Testis (tissue), 3 donors: ENCODE data around the gene CRABP2. TPM values are rescaled to one million over a fixed set of nuclear protein-coding genes. Genes with fewer than 3 reads are reported as not detected.
A peak's percentile ranks its signal among the peaks of the same experiment; 100 is the strongest.

Source experiments
- DNase-seq: peaks from one replicate; pipeline ENCODE4 v3.0.0-alpha.2; 2019
- H3K27ac ChIP-seq, 2 donors: fragments of 200-600 bp; sonication (generic); one replicate each; pipeline ENCODE4 v1.5.1; 2019
- H3K27me3 ChIP-seq: fragments of 200-600 bp; sonication (generic); one replicate; pipeline ENCODE4 v1.5.1; 2019
- H3K36me3 ChIP-seq: fragments of 200-600 bp; sonication (generic); one replicate; pipeline ENCODE4 v1.5.1; 2017; ENCODE audit warnings: low read depth; ENCODE audit errors: missing control alignments
- H3K4me1 ChIP-seq: fragments of 200-600 bp; sonication (generic); one replicate; pipeline ENCODE4 v1.5.1; 2019
- H3K4me3 ChIP-seq, 2 donors: fragments of 200-600 bp; sonication (generic); one replicate each; pipeline ENCODE4 v1.5.1; 2017 to 2019
- H3K9me3 ChIP-seq: fragments of 200-600 bp; sonication (generic); one replicate; pipeline ENCODE4 v1.5.1; 2017
- CTCF ChIP-seq, 3 experiments: fragments of 450-650 bp in 2 of 3; fragments of 200-600 bp in 1 of 3; sonication (generic) in 1 of 3; IDR thresholded peaks; one replicate each; pipeline ENCODE4 v1.5.1; 2016 to 2019; ENCODE audit warnings: antibody characterized with exemption in 3 of 3, mild to moderate bottlenecking in 2 of 3, moderate library complexity in 1 of 3
- POLR2A ChIP-seq: fragments of 450-650 bp; IDR thresholded peaks from one replicate; pipeline ENCODE4 v1.6.1; 2017; ENCODE audit warnings: antibody characterized with exemption, mild to moderate bottlenecking, moderate library complexity
- WGBS, 2 donors: methylation state at CpG; one replicate each; pipeline ENCODE4 v1.1.5; 2018; 5-methylcytosine and 5-hydroxymethylcytosine counted together
- intact Hi-C: fragments of 100-400 bp; cut with DNase I; formaldehyde crosslinking; loops from one replicate; pipeline ENCODE4 v1.15.1; 2023; ENCODE audit warnings: low total_unique reads
- polyA plus RNA-seq: library from polyadenylated mRNA; stranded (reverse); fragments of 350-450 nt; fragmentation: Illumina TruSeq; extraction: RNeasy Lipid Tissue Mini Kit (QIAGEN cat#74804); gene quantifications from one replicate; pipeline ENCODE4 v1.2.3, GENCODE V29; 2014; ENCODE audit warnings: low read depth, low replicate concordance; ENCODE audit not compliant: insufficient read depth
- total RNA-seq, 2 donors: library from RNA; depleted of rRNA; stranded (reverse); fragments of >200 nt; gene quantifications; one replicate each; pipeline ENCODE4 v1.2.3, GENCODE V29; 2016

CRABP2 gene
- total and polyA plus RNA-seq, 3 donors from 2014 or later, result 2.1 to 21.0 (median 6.8) TPM

- H3K27ac ChIP-seq, result no peak overlapping the region
- 70 to 86% methylated on average over 3 of the region's 3 CpGs for WGBS, 2 donors
- TF ChIP-seq CTCF (IDR thresholded peaks at IDR 0.05), result no peak
- TF ChIP-seq POLR2A, result no peak
- no peaks in the 10 kb centered on the region for H3K9me3 ChIP-seq
- H3K36me3 ChIP-seq, result no peaks in the 10 kb centered on the region
- no peak for DNase-seq
- H3K27me3 ChIP-seq, result no peaks in the 10 kb centered on the region
- no peaks in the 10 kb centered on the region for H3K4me1 ChIP-seq
- H3K4me3 ChIP-seq, result no peak overlapping the region
- intact Hi-C loops, result no loop called here
Measured at GRCh38 chr1:156712626-156713025, 7.2 kb upstream of the CRABP2 start.

- TF ChIP-seq CTCF (IDR thresholded peaks at IDR 0.05) (no peak), POLR2A (no peak)
- H3K36me3 ChIP-seq, result no peaks in the 10 kb centered on the region
- H3K4me3 ChIP-seq, result no peak overlapping the region
- no peaks in the 10 kb centered on the region for H3K9me3 ChIP-seq
- no peak overlapping the region for H3K27ac ChIP-seq
- intact Hi-C loops, result no loop called here
- H3K4me1 ChIP-seq, result peaks cover 14% of the 10 kb centered on the region
- 72 to 83% methylated on average over 6 to 9 of the region's 9 CpGs for WGBS, 2 donors
- no peaks in the 10 kb centered on the region for H3K27me3 ChIP-seq
- DNase-seq, result no peak
Measured at GRCh38 chr1:156711011-156711817, 5.8 kb upstream of the CRABP2 start.

- no peaks in the 10 kb centered on the region for H3K36me3 ChIP-seq
- intact Hi-C loops, result no loop called here
- H3K9me3 ChIP-seq, result no peaks in the 10 kb centered on the region
- DNase-seq, result peak; percentile 40
- no peak for TF ChIP-seq CTCF (IDR thresholded peaks at IDR 0.05)
- TF ChIP-seq POLR2A, result no peak
- WGBS, 2 donors, result 43 to 50% methylated on average over 11 of the region's 11 CpGs
- no peak overlapping the region for H3K27ac ChIP-seq
- no peak overlapping the region for H3K4me3 ChIP-seq
- peaks cover 26% of the 10 kb centered on the region for H3K4me1 ChIP-seq
- H3K27me3 ChIP-seq, result no peaks in the 10 kb centered on the region
Measured at GRCh38 chr1:156709757-156710489, 4.5 kb upstream of the CRABP2 start.

GRCh38 chr1:156709031-156709430 is 3.6 kb upstream of the CRABP2 start:
- Histone ChIP-seq H3K9me3 (no peaks in the 10 kb centered on the region), H3K4me1 (peaks cover 32% of the 10 kb centered on the region), H3K4me3 (no peak overlapping the region), H3K36me3 (no peaks in the 10 kb centered on the region), H3K27me3 (no peaks in the 10 kb centered on the region), H3K27ac (no peak overlapping the region)
- intact Hi-C loops, result no loop called here
- DNase-seq, result no peak
- no peak for TF ChIP-seq POLR2A
- TF ChIP-seq CTCF (IDR thresholded peaks at IDR 0.05), result no peak
- 74 to 75% methylated on average over 4 of the region's 4 CpGs for WGBS, 2 donors
